Activated CD8-positive, alpha-beta memory T cell treated with anti-CD3 and anti-CD28 coated beads for 48 hours (primary cell): ENCODE data around the gene TAOK1.
"Not testable (repeated sequence)": the region's sequence is repeated elsewhere in the genome, so short reads cannot be mapped to it uniquely, and the experiment has no call there.

ENCODE experiments used
- DNase-seq, 3 experiments: peaks; one replicate each; pipeline ENCODE4 v3.0.0-alpha.2; 2020; ENCODE audit warnings: low read depth in 2 of 3, low spot score in 2 of 3

The TAOK1 gene

GRCh38 chr17:29443041-29443739 lies 53.0 kb downstream of the TAOK1 start:
- no peak for DNase-seq

GRCh38 chr17:29444589-29444988 lies 54.4 kb downstream of the TAOK1 start:
- DNase-seq: no peak

- DNase-seq: no peak
Observed at GRCh38 chr17:29445844-29446243, 55.7 kb downstream of the TAOK1 start.

- DNase-seq: no peak
Observed at GRCh38 chr17:29449865-29450671, 59.9 kb downstream of the TAOK1 start.

GRCh38 chr17:29451121-29451742 lies 61.1 kb downstream of the TAOK1 start:
- no peak for DNase-seq

GRCh38 chr17:29458066-29458465 lies 67.9 kb downstream of the TAOK1 start:
- DNase-seq: no peak

GRCh38 chr17:29461483-29462206 lies 71.5 kb downstream of the TAOK1 start:
- no peak for DNase-seq

GRCh38 chr17:29469276-29469675 lies 79.1 kb downstream of the TAOK1 start:
- DNase-seq: no peak

GRCh38 chr17:29473437-29473836 lies 83.3 kb downstream of the TAOK1 start:
- not testable (repeated sequence) for DNase-seq

- DNase-seq: no peak
Observed at GRCh38 chr17:29474297-29474696, 84.1 kb downstream of the TAOK1 start.

- DNase-seq: no peak
Observed at GRCh38 chr17:29475891-29476290, 85.7 kb downstream of the TAOK1 start.

- not testable (repeated sequence) for DNase-seq
Observed at GRCh38 chr17:29480249-29480928, 90.2 kb downstream of the TAOK1 start.

- no peak for DNase-seq
Observed at GRCh38 chr17:29483503-29483902, 93.3 kb downstream of the TAOK1 start.

- no peak for DNase-seq
Observed at GRCh38 chr17:29495011-29495410, 104.8 kb downstream of the TAOK1 start.

GRCh38 chr17:29504711-29505110 lies 114.5 kb downstream of the TAOK1 start:
- no peak for DNase-seq

GRCh38 chr17:29505836-29506235 lies 115.7 kb downstream of the TAOK1 start:
- no peak for DNase-seq

- no peak for DNase-seq
Observed at GRCh38 chr17:29510953-29511352, 120.8 kb downstream of the TAOK1 start.

GRCh38 chr17:29514792-29515191 lies 124.6 kb downstream of the TAOK1 start:
- no peak for DNase-seq

- DNase-seq: no peak
Observed at GRCh38 chr17:29518359-29518758, 128.2 kb downstream of the TAOK1 start.

GRCh38 chr17:29524692-29525091 lies 134.5 kb downstream of the TAOK1 start:
- no peak for DNase-seq

- DNase-seq: no peak
Observed at GRCh38 chr17:29526322-29526721, 136.2 kb downstream of the TAOK1 start.
